Activated T-cell treated with anti-CD3 and anti-CD28 coated beads, Interleukin-2, amount 50 U/mL, for 48 hours (primary cell): Measurements from ENCODE around the gene UQCC3.
"Not testable (repeated sequence)": the region's sequence is repeated elsewhere in the genome, so short reads cannot be mapped to it uniquely, and the experiment has no call there.

Experiments used
- DNase-seq, 2 experiments: peaks; one replicate each; pipeline ENCODE4 v3.0.0-alpha.2; 2020

The UQCC3 gene

GRCh38 chr11:62671608-62672389 lies at the start of gene UQCC3, which contains the start of gene LBHD1:
UQCC3 (plus strand) TSS chr11:62671673; CDS start chr11:62671746, 73 bp downstream.
LBHD1 (minus strand) TSS chr11:62672267; CDS start chr11:62670031, 2,236 bp downstream.
- DNase-seq = peak; percentile 90 to 92

GRCh38 chr11:62622476-62623089 lies 48.9 kb upstream of the UQCC3 start:
- no peak for DNase-seq

- DNase-seq = no peak
Observed at GRCh38 chr11:62627713-62628112, 43.8 kb upstream of the UQCC3 start.

- DNase-seq = no peak
Observed at GRCh38 chr11:62632492-62632891, 39.0 kb upstream of the UQCC3 start.

GRCh38 chr11:62644220-62644619 lies 27.3 kb upstream of the UQCC3 start:
- DNase-seq = no peak

- DNase-seq = peak; percentile 33 to 38
Observed at GRCh38 chr11:62645671-62645945, 25.9 kb upstream of the UQCC3 start.

- peak; percentile 99 to 100 for DNase-seq
Observed at GRCh38 chr11:62645946-62646824, 25.3 kb upstream of the UQCC3 start, which contains the start of gene GANAB. GANAB (minus strand) TSS chr11:62646613; CDS start chr11:62646599, 14 bp downstream.

GRCh38 chr11:62646825-62647608 lies 24.5 kb upstream of the UQCC3 start:
- DNase-seq = no peak

- no peak for DNase-seq
Observed at GRCh38 chr11:62647609-62648005, 23.9 kb upstream of the UQCC3 start.

GRCh38 chr11:62648185-62648966 lies 23.1 kb upstream of the UQCC3 start:
- no peak for DNase-seq

GRCh38 chr11:62648967-62649364 lies 22.5 kb upstream of the UQCC3 start:
- no peak for DNase-seq

- no peak for DNase-seq
Observed at GRCh38 chr11:62649486-62649885, 22.0 kb upstream of the UQCC3 start.

- not testable (repeated sequence) for DNase-seq
Observed at GRCh38 chr11:62650283-62650682, 21.2 kb upstream of the UQCC3 start.

- DNase-seq = peak in 1 of 2 experiments; percentile 38
Observed at GRCh38 chr11:62652161-62653006, 19.1 kb upstream of the UQCC3 start.

- no peak for DNase-seq
Observed at GRCh38 chr11:62654297-62654696, 17.2 kb upstream of the UQCC3 start.

- DNase-seq = no peak
Observed at GRCh38 chr11:62656796-62657429, 14.6 kb upstream of the UQCC3 start.

GRCh38 chr11:62664405-62665074 lies 6.9 kb upstream of the UQCC3 start:
- no peak for DNase-seq

- peak; percentile 99 for DNase-seq
Observed at GRCh38 chr11:62665075-62665598, 6.3 kb upstream of the UQCC3 start, which contains the start of the genes C11orf98 and CSKMT. C11orf98 (minus strand) TSS chr11:62665210; CDS start chr11:62665169, 41 bp downstream. CSKMT (plus strand) TSS chr11:62665312; CDS start chr11:62665880, 568 bp downstream.
